Fibroblast of lung (primary cell): ENCODE measurements around the gene CREB3L1. TPM values are rescaled to one million over a fixed set of nuclear protein-coding genes. Genes with fewer than 3 reads are reported as not detected.

Experiments
- DNase-seq, 2 donors: peaks; one replicate each; pipeline versions ENCODE4 v3.0.0 to v3.0.0-alpha.2; 2010; ENCODE audit warnings: low read depth in 2 of 2
- H2AFZ ChIP-seq: 2 replicates; pipeline ENCODE4 v1.5.1; 2012; ENCODE audit warnings: low read length, control low read depth, inconsistent platforms
- H3K27ac ChIP-seq: 2 replicates; pipeline ENCODE4 v1.5.1; 2011; ENCODE audit warnings: low read length, control low read depth; ENCODE audit not compliant: insufficient read depth
- H3K27me3 ChIP-seq: 2 replicates; pipeline ENCODE4 v1.5.1; 2011; ENCODE audit warnings: mild to moderate bottlenecking, low read length; ENCODE audit not compliant: control insufficient read depth, insufficient read depth
- H3K36me3 ChIP-seq: 2 replicates; pipeline ENCODE4 v1.5.1; 2011; ENCODE audit warnings: low read length; ENCODE audit not compliant: control insufficient read depth, insufficient read depth
- H3K4me1 ChIP-seq: 2 replicates; pipeline ENCODE4 v1.5.1; 2011; ENCODE audit warnings: low read length; ENCODE audit not compliant: control insufficient read depth, insufficient read depth; ENCODE audit errors: extremely low read depth
- H3K4me2 ChIP-seq: 2 replicates; pipeline ENCODE4 v1.5.1; 2011; ENCODE audit warnings: low read length, control low read depth; ENCODE audit not compliant: insufficient read depth; ENCODE audit errors: extremely low read depth
- H3K4me3 ChIP-seq, 4 experiments: fragments of 200-600 bp in 1 of 4; sonication (generic) in 1 of 4; replicated peaks in 1 of 4; 2 replicates each; pipeline ENCODE4 v1.5.1; 2011 to 2016; ENCODE audit warnings: low read length in 4 of 4, low read depth in 3 of 4, mild to moderate bottlenecking in 3 of 4, control low read depth in 2 of 4, inconsistent platforms in 1 of 4, mixed read lengths in 1 of 4; ENCODE audit not compliant: insufficient read depth in 1 of 4; ENCODE audit errors: control extremely low read depth in 1 of 4
- H3K79me2 ChIP-seq: 2 replicates; pipeline ENCODE4 v1.5.1; 2012; ENCODE audit warnings: mild to moderate bottlenecking, low read length, inconsistent platforms; ENCODE audit not compliant: control insufficient read depth, insufficient read depth
- H3K9ac ChIP-seq: 2 replicates; pipeline ENCODE4 v1.5.1; 2011; ENCODE audit warnings: mild to moderate bottlenecking, low read length, control low read depth; ENCODE audit not compliant: insufficient read depth
- H3K9me3 ChIP-seq: 2 replicates; pipeline ENCODE4 v1.5.1; 2012; ENCODE audit warnings: low read depth, low read length; ENCODE audit not compliant: control insufficient read depth, insufficient read depth
- H4K20me1 ChIP-seq: 2 replicates; pipeline ENCODE4 v1.5.1; 2011; ENCODE audit warnings: low read length; ENCODE audit not compliant: control insufficient read depth, insufficient read depth; ENCODE audit errors: extremely low read depth
- EZH2 ChIP-seq: IDR thresholded peaks from 2 replicates; pipeline ENCODE4 v1.5.1; 2012; ENCODE audit warnings: low read length, control low read depth, mild to moderate bottlenecking; ENCODE audit errors: missing control alignments
- polyA plus RNA-seq, 2 donors: library from polyadenylated mRNA; depleted of rRNA in 1 of 2; stranded (reverse) in 1 of 2; unstranded in 1 of 2; fragments of >200 nt; gene quantifications; 2 replicates each; pipeline ENCODE4 v1.2.1, GENCODE V29; 2011 to 2012; ENCODE audit warnings: missing spikeins in 1 of 2
- total RNA-seq: library from RNA; depleted of rRNA; stranded (reverse); fragments of >200 nt; gene quantifications from 2 replicates; pipeline ENCODE4 v1.2.1, GENCODE V29; 2014
- TF ChIP-seq, protein P1 (sequence below), 2 donors: IDR thresholded peaks in 1 of 2; conservative IDR thresholded peaks in 1 of 2; 1 replicate in 1 of 2; 2 replicates in 1 of 2; pipeline ENCODE4 v1.5.1; 2011 to 2012; ENCODE audit warnings: low read length in 2 of 2, control low read depth in 1 of 2, inconsistent platforms in 1 of 2, low read depth in 1 of 2, mild to moderate bottlenecking in 1 of 2

Gene CREB3L1
- total and polyA plus RNA-seq, 2 donors (not counting 1 experiment from before 2014, with no cell fraction given) = 18.8 to 28.4 TPM

DNA sequence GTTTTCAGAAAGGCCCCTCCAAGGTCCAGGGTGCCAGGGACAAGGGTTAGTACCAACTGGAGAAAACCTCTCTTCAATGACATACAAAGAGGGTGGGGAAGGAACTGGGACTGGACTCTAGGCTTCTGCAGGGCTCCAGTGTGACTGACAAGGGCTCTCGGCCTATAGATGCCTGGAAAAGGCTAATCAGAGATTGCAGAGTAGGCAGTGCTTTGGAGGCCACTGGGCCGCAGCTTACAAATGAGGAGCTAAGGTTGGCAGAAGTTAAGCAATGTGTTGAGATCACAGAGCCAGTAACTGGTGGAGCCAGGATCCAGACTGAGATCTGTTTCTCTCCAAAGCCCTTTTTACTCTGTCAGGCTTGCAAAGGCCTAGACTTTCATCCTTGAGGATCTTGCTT lies 62.4 kb downstream of the CREB3L1 start:
- no peak overlapping the region for H2AFZ ChIP-seq
- H3K36me3 ChIP-seq = no peaks in the 10 kb centered on the region
- no peak overlapping the region for H3K4me2 ChIP-seq
- H3K9me3 ChIP-seq = no peaks in the 10 kb centered on the region
- TF ChIP-seq, protein P1, sequence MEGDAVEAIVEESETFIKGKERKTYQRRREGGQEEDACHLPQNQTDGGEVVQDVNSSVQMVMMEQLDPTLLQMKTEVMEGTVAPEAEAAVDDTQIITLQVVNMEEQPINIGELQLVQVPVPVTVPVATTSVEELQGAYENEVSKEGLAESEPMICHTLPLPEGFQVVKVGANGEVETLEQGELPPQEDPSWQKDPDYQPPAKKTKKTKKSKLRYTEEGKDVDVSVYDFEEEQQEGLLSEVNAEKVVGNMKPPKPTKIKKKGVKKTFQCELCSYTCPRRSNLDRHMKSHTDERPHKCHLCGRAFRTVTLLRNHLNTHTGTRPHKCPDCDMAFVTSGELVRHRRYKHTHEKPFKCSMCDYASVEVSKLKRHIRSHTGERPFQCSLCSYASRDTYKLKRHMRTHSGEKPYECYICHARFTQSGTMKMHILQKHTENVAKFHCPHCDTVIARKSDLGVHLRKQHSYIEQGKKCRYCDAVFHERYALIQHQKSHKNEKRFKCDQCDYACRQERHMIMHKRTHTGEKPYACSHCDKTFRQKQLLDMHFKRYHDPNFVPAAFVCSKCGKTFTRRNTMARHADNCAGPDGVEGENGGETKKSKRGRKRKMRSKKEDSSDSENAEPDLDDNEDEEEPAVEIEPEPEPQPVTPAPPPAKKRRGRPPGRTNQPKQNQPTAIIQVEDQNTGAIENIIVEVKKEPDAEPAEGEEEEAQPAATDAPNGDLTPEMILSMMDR (conservative IDR thresholded peaks at IDR 0.05 in 1 of 2, IDR thresholded peaks at IDR 0.05 in 1 of 2; ENCODE audit: low read depth in 1 of 2, low read length in 2 of 2) = no peak
- no peak for TF ChIP-seq EZH2
- no peak overlapping the region for H3K27ac ChIP-seq
- DNase-seq = peak in 1 of 2 donors; percentile 29
- H3K9ac ChIP-seq = no peak overlapping the region
- no peak overlapping the region for H3K4me3 ChIP-seq
- H4K20me1 ChIP-seq = no peaks in the 10 kb centered on the region
- H3K79me2 ChIP-seq = no peaks in the 10 kb centered on the region
- peaks cover 2% of the 10 kb centered on the region for H3K4me1 ChIP-seq
- H3K27me3 ChIP-seq = peaks cover 17% of the 10 kb centered on the region

DNA sequence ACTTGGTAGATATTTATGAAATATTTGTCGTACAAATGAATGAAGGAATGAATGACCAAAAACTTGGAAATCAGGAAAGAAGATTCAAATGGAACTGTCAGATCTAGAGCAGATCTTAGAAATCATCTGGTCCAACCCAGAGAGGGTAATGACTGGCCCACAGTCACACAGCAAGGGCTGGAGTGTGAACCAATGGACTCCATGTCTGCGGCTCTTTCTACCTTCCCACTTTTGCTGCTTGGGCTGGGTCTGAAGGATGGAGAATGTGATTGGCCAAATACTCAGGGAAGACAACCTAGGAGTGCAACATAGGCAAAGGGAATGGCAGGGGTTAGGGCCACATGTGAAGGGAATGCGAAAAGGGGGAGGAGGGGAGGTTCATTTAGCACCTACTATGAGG lies 64.0 kb downstream of the CREB3L1 start:
- no peak overlapping the region for H3K9ac ChIP-seq
- TF ChIP-seq, protein P1 (conservative IDR thresholded peaks at IDR 0.05 in 1 of 2, IDR thresholded peaks at IDR 0.05 in 1 of 2; ENCODE audit: low read depth in 1 of 2, low read length in 2 of 2) = no peak
- TF ChIP-seq EZH2 = no peak
- DNase-seq = no peak
- no peaks in the 10 kb centered on the region for H3K36me3 ChIP-seq
- no peak overlapping the region for H3K27ac ChIP-seq
- no peaks in the 10 kb centered on the region for H3K79me2 ChIP-seq
- H3K9me3 ChIP-seq = no peaks in the 10 kb centered on the region
- H2AFZ ChIP-seq = no peak overlapping the region
- no peak overlapping the region for H3K4me3 ChIP-seq
- no peaks in the 10 kb centered on the region for H4K20me1 ChIP-seq
- peaks cover 2% of the 10 kb centered on the region for H3K4me1 ChIP-seq
- H3K4me2 ChIP-seq = no peak overlapping the region
- peaks cover 17% of the 10 kb centered on the region for H3K27me3 ChIP-seq

DNA sequence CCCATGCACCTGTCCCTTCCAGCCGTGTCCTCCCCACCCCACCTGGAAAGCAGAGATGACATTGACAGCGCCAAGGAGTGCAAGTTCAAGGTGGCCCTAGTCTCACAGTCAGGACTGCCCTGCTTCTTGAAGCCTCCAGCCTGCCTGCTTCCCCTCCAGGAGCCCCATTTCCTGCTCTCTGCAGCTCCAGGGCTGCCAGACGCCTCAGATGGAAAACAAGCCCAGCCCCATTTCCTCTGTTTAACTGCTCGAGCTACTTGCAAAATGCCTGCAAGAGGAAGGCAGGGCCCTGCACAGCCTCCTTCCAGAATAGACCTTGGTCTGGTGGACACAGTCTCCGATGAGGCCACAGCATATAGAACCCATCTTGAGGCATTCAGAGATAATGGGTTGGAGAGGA lies 64.8 kb downstream of the CREB3L1 start:
- Histone ChIP-seq H3K9ac (no peak overlapping the region), H4K20me1 (no peaks in the 10 kb centered on the region), H3K36me3 (no peaks in the 10 kb centered on the region), H3K27ac (no peak overlapping the region), H3K27me3 (peaks cover 17% of the 10 kb centered on the region), H3K4me3 (no peak overlapping the region), H3K4me2 (no peak overlapping the region), H3K4me1 (peaks cover 2% of the 10 kb centered on the region), H3K79me2 (no peaks in the 10 kb centered on the region), H2AFZ (no peak overlapping the region), H3K9me3 (no peaks in the 10 kb centered on the region)
- peak in 1 of 2 donors; percentile 36 for DNase-seq
- no peak for TF ChIP-seq EZH2
- TF ChIP-seq, protein P1 (conservative IDR thresholded peaks at IDR 0.05 in 1 of 2, IDR thresholded peaks at IDR 0.05 in 1 of 2; ENCODE audit: low read depth in 1 of 2, low read length in 2 of 2) = no peak
